Endometrium (tissue), 2 donors: ENCODE results near the gene RASA3.

ENCODE experiments used
- FAIRE-seq: peaks from 2 replicates; lab custom pipeline; 2012; peaks lifted over from hg19 to GRCh38; lab: Jason Lieb, UNC
- donor health status: control.
- donor health status: control.

RASA3 gene

DNA sequence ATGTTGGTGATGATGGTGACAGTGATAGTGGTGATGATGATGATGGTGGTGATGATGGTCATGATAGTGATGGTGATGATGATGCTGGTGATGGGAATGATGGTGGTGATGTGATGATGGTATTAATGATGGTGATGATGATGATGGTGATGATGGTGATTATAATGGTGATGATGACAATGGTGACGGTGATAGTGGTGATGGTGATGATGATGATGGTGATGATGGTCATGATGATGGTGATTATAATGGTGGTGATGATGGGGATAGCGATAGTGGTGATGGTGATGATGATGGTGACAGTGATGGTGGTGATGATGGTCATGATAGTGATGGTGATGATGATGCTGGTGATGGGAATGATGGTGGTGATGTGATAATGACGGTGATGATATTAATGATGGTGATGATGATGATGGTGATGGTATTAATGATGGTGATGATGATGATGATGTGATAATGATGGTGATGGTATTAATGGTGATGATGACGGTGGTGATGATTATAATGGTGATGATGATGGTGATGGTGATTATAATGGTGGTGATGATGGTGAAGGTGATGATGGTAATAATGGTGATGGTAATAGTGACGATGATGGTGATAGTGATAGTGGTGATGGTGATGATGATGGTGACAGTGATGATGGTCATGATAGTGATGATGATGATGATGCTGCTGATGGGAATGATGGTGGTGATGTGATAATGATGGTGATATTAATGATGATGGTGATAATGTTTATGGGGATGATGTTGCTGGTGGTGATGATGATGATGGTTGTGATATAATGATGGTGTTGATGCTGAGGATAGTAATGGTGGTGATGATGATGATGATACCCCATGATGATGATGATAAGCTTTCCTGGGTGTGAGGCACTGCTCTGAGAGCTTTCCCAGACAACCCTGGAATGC, 166.2 kb downstream of the RASA3 start:
- FAIRE-seq: no peak

DNA sequence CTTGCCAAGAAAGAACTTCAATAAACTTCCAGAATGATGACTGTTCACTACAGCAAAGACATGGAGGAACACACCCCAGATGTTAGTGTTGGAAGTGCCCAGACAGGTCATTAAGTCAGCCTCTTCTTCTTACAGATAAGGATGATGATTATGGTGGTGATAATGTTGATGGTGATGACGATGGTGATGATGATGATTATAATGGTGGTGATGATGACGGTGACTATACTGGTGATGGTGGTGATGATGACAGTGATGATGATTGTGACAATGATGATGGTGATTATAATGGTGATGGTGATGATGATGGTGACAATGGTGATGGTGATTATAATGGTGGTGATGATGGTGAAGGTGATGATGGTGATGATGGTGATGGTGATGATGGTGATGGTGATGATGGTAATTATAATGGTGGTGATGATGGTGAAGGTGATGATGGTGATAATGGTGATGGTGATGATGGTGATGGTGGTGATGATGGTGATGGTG, 167.0 kb downstream of the RASA3 start:
- no peak for FAIRE-seq

DNA sequence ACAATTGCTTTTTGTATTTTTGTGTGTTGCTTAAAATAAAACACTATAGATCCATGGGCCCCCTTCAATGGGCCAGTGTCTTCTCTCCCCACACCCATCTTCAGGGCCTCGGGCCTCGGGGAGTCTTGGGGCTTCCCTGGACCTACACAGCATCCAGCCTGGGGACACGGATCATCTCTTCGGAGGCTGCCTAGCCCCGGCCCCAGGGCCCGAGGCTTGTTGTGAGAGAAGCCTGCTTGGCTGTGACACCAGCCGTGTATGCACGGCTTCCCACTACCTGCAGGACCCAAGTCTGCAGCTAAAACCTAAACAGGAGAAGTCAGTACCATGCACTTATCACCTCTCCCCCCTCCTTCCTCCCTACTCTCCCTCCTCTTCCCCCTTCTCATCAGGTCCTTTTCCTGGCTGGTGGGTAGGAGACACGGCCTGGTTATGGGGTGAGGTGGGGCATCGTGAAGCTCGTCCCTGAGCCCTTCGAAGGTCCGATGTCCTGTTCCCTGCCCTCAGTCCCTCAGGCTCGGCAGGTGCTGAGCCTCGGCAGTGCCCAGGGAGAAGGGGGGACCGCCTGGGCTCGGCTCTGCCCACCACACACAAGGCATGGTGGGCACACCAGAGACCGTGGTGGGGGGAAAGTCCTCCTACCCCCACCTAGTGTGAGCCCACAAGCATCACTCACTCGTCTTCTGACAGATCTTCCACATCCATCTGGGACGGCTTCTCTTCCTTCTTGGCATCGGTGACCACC, 168.0 kb downstream of the RASA3 start:
- FAIRE-seq: no peak

DNA sequence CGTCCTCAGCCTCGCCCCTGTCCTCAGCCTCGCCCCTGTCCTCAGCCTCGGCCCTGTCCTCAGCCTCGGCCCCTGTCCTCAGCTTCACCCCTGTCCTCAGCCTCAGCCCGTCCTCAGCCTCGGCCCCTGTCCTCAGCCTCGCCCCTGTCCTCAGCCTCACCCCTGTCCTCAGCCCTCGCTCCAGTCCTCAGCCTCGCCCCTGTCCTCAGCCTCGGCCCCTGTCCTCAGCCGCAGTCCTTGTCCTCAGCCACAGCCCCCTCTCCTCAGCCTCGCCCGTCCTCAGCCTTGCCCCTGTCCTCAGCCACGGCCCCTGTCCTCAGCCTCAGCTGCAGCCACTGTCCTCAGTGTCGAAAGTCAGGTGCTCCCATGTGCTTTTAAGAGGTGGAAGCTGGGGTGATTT, 169.0 kb downstream of the RASA3 start:
- no peak for FAIRE-seq

DNA sequence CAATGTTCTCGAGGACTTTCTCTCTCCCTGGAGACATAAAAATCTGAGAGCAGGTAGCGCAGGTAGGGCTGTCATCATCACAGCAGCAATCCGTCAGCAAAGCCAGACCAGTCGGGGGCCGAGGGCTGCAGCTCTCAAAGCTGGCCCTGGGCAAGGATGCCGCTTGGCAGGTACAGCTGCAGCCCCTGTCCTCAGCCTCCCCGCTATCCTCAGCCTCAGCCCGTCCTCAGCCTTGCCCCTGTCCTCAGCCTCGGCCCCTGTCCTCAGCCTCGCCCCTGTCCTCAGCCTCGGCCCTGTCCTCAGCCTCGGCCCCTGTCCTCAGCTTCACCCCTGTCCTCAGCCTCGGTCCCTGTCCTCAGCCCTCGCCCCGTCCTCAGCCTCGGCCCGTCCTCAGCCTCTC, 169.4 kb downstream of the RASA3 start:
- FAIRE-seq: no peak

DNA sequence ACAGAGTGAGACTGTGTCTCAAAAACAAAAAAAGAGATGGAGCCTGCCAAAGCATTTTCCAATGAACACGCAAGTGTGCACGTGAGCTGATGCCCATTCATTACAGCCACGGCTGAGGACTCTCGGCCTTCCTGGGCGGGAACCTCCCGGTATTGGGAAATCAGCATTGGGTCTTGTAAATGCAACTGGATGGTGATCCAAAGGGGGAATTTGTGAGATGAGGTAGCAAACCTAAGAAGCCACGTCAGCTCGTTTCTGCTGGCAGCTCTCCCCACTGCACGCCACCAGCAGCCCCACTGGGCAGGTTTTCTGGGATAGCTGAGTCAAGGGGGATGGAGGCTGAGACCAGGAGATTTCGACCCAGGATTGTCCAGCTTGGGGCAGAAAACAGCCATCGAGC, 170.0 kb downstream of the RASA3 start:
- no peak for FAIRE-seq

DNA sequence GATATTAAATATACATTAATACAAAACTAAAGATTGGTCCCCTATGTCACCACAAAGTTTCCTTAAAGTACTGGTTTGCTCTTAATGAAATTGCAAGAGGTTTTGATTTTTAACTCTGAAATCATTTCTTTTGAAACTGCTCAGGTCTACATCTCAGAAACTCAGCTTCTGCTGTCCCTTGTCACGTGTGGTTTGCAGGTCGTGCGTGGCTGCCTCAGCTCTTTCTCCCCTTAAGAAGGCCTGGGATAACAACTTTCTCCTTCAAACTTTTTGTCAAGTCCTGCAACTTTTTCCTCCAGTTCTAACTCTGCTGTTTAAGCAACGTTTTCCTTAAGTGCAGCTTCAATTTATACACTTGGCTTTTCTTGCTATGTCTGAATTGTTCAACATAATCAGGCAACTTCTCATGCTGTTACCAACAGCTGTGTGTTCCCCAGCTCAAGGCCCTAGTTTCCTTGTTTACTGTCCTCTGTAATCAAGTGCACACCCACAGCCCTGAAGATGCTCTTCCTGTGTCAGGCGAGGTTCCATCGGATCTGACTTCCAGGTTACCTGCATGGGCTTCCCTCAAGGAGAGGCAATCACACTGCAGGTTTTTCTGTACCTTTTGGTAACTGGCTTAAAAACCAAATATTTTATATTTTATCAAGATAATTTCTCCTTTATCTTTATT, 172.0 kb downstream of the RASA3 start:
- FAIRE-seq: no peak

DNA sequence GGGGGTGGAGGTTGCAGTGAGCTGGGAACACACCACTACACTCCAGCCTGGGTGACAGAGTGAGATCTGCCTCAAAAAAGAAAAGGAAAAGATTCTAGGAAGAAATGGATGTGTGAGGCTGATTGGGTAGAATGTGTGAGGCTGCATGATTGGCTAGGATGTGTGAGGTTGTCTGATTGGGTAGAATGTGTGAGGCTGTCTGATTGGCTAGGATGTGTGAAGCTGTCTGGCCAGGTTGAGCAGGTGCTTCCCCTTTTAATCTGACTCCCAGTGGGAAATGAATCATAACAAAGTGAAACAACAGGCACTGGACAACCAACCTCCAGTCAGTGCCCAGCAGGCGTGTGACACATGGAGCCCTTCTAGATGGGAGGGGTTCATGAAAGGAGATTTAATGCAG, 173.2 kb downstream of the RASA3 start:
- no peak for FAIRE-seq

DNA sequence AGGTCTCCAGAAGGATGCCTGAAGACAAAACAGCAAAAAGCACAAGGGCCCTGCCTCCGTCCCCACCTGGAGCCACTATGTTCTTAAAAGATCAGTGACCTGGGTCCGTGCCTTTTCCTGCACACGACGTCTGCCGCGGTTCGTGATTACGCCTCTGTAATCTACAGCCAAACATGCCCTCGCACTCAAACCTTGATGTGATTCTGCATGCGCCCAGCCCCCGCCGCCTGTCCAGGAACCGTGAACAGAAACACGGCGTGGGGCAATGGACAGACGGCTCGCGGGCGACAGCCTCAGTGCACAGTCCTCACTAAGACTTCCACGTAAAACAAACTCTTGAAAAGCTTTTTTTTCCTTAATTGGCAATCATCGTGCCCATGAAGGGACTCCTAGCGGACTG, 174.1 kb downstream of the RASA3 start:
- FAIRE-seq: no peak

DNA sequence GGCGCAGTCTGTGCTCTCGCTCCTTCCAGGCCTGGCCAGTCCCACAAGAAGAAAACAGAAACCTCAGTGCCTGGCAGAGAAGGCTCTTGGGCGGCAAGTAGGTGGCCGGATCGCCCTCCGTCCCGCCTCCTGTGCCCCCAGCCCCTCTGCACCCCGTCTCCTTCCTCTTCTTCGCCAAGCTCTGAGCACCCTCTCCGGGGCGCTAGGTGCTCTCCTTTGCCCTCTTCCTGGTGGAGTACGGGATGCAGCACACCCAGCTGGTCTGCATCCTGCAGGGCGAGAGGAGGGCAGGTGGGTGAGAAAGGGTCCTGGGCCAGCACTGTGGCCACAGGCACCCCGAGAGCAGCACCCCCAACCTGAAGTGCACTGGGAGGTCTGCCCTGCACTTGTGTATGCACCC, 175.9 kb downstream of the RASA3 start:
- FAIRE-seq: no peak

DNA sequence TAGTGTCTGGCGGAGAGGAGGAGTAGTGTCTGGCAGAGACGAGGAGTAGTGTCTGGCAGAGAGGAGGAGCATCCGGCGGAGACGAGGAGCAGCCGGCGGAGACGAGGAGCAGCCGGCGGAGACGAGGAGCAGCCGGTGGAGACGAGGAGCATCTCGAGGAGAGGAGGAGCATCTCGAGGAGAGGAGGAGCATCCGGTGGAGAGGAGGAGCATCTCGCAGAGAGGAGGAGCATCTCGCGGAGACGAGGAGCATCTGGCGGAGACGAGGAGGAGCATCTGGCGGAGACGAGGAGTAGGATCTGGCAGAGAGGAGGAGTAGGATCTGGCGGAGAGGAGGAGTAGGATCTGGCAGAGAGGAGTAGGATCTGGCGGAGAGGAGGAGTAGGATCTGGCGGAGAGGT, 176.7 kb downstream of the RASA3 start:
- no peak for FAIRE-seq

DNA sequence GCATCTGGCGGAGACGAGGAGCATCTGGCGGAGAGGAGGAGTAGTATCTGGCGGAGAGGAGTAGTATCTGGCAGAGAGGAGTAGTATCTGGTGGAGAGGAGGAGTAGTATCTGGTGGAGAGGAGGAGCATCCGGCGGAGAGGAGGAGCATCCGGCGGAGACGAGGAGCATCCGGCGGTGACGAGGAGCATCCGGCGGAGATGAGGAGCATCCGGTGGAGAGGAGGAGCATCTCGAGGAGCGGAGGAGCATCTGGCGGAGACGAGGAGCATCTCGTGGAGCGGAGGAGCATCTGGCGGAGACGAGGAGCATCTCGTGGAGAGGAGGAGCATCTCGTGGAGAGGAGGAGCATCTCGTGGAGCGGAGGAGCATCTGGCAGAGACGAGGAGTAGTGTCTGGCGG, 177.2 kb downstream of the RASA3 start:
- no peak for FAIRE-seq

DNA sequence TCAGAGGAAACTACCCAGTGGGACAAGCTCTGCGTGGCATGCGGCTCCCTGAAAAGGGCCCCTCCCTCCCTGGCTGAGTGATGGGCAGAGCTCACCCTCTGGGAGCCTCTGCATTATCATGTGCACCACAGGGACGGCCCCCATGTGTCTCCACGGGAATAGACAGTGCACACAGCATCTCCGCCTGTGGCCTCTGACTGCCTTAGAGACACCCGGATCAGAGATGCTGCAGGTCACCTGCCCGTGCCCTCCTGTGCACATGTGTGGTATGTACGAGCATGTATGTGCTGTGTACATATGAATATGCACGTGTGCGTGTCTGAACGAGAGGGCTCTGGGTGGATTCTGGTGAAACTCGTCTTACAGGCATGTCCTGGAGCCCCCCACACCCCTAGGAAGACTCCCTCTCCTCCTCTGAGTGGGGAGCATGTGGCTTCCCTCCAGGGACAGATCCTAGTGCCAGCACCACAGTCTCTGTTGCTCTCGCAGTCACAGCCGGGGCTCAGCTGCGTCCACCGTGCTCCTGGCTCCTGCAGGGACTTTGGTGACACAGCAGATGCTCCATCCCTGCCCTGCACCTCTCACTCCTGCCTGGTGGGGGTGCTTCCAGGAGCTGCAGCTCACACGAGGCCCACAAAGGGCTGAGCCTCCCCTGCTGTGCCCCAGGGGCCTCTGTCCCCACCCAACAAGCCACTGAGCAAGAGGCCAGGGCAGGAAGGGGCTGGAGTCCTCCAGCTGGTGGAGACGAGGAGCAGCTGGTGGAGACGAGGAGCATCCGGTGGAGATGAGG, 178.2 kb downstream of the RASA3 start:
- FAIRE-seq: no peak

DNA sequence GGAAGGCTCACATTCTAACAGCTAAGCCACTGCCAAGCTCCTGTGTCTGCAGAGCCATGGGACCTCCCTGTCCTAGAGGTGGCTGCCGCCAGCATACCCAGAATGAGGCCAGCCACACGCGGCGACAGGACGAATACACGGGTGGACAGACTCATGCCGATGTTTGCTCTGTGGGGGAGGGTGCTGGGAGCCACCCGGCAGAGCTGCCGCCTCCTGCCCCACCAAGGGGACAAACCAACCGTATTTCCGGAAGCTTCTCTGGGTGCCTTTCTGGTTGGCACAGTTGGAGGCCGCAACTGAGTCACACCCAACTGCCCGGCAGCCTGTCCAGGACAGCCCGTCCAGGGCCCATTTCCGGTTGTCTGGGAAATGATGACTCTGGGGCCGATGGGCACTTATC, 178.9 kb downstream of the RASA3 start:
- FAIRE-seq: no peak

DNA sequence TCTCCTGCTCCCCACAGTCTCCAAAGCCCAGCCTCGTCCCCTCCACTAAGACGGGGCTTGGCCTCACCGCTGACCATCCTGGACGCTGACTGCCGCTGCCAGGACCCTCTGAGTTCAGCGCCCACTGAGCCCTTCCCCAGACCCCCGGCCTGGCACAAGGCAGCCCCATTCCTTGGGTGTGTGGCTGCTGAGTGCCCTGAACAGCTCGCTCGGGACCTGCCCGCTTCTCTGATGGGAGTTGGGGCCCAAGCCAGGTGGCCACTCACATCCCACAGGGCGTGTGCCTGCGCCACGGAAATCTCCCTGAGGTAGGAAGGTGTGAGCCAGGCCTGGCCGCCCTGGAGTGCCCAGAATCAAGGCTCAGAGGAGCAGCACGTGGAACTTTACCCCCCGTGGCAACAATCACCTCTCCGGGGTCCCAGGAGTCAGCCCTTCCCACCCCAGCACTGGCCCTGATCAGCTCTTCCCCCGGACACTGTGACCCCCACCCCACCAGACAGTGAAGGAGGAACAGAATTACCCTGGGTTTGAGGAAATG, 179.4 kb downstream of the RASA3 start:
- FAIRE-seq: no peak

DNA sequence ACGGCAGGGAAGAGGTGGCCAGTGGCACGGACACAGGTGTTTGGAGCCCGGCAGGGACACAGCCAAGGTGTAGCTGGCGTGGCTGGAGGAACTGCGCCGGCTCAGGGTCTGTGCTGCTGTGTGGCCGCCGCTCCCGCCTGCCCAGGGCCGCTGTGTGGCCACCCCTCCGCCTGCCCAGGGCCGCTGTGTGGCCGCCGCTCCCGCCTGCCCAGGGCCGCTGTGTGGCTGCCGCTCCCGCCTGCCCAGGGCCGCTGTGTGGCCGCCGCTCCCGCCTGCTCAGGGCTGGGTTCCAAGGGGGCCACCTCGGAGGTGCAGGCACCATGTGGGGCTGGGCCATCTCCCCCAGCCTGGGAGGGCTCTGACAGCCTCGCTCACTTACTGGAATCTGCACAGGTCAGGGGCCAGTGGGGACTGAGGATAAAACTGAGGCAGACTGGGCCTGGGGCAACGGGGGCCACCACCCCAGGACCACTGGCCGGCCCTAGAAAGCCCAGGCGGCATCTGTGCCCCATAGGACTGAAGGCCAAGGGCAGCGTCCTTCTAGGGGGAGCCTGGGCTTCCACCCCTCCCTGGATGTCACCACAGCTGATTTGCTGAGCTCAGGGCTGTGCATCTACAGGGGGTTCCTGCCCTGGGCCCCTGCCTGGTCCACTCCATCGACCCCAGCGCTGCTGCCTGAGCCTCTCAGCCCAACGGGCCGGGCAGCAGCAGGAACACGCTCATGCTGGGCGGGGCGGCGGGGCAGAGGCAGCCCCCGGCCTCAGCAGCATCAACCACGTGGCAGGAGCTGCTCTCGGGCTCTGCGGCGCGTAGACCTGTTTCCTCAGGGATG, 180.1 kb downstream of the RASA3 start:
- FAIRE-seq: no peak

DNA sequence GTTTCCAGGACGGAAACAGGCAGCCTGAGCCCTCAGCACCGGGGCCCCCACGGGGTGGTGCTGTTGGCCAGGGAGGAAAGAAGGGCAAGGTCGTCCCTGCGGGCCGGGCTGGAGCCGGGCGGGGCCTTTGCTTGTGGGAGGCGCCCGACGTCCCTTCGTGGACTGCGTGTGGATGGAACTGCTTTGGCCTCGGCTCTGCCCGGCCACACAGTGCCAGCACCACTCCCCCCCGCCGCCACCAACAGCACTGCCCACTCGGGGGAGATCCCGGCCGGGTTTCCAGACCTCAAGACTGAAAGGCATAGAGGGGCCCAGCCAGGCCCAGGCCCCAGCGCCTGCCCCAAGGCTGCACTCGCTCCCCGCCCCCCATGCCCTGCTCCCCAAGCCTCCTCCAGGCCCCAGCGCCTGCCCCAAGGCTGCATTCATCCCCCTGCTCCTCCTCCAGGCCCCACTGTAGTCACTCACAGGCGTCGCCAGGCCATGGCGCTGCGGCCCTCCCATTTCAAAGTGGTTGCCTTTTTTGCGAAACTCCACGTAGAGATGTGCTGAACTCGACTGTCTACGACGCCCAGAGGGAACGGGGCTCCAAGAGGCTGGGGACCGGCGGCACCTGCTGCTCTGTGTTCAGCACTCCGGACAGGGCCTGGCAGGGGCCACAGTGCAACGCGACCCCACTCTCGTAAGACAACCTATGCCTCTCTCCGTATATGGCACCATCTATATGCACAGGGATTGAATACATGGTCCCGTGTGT, 181.0 kb downstream of the RASA3 start:
- no peak for FAIRE-seq

DNA sequence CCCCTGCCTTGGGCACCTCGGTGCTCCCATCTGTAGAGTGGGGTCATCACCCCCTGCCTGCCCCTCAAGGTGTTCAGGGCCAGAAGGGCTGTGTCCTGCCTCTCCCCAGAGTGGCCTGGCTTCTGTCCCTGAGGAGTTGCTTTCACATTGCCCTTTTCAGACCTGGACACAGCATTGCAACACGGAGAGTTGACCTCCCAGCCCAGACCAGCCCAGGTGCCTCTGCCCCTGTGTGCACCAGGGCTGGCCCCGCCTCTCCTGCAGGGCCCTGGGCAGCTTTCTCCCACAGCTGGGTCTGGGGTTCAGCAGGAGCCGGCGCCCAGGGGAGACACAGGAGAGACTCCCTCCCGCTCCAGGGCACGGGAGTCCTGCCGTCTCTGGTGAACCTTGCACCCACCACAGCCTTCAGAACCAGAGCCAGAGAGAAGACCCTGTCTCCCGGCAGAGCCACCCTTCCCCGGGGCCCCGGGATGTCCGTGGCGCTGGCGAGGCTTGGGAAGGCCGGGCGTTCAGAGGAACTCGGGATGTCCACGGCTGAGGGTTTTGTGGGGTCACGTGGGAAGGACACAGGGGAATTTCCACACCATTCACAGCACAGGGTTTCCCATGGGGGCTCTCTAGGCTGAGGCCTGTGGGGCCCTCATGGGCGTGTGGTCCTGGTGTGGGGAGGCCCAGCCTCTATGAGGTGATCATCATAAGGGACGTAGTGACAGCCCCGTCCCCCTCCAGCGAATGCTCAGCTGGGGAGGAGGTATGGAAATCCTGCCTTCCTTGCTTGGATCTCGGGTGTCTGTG, 181.8 kb downstream of the RASA3 start:
- FAIRE-seq: no peak

DNA sequence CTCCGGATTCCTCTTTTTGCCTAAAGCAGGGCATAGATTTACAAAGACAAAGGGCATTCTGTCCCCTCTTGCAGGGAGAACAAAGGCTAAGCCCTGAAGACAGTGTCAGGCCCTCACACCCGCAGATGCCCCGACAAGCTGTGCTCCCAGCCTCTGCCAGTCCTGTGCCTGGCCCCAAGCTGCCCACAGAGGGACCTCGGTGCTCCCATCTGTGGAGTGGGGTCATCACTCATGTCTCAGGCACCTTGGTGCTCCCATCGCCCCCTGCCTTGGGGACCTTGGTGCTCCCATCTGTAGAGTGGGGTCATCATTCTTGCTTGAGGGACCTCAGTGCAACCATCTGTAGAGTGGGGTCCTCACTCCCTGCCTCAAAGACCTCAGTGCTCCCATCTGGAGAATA, 182.9 kb downstream of the RASA3 start:
- no peak for FAIRE-seq
